MCF 10A (cell line): ENCODE results near the gene TTC33. TPM values are rescaled to one million over a fixed set of nuclear protein-coding genes. Genes with fewer than 3 reads are reported as not detected.

Experiments used
- BruUV-seq: library from RNA; stranded (reverse); fragments of 400-500 nt; replicated peaks from 2 replicates; lab custom pipeline; 2021; lab: Mats Ljungman, UMichigan
- CTCF ChIA-PET: fragments of 300-600 bp; sonication (Branson Sonifier 250); formaldehyde crosslinking; extraction: SDS; loops from one replicate; lab custom pipeline; 2021; ENCODE audit warnings: antibody characterized with exemption, inconsistent platforms; lab: Yijun Ruan, JAX
- POLR2A ChIA-PET: fragments of 300-600, 350-650 bp; sonication (Branson Sonifier 250); formaldehyde crosslinking; extraction: SDS; loops from one replicate; lab custom pipeline; 2020; ENCODE audit warnings: antibody characterized with exemption, inconsistent platforms; lab: Yijun Ruan, JAX
- DNase-seq: peaks from one replicate; pipeline ENCODE4 v3.0.0-alpha.2; 2018; ENCODE audit not compliant: unreplicated experiment
- H3K27ac Mint-ChIP-seq: one replicate; pipeline ENCODE4 v1.8.0; 2022; ENCODE audit warnings: mild to moderate bottlenecking, low read depth, mixed read lengths; ENCODE audit not compliant: unreplicated experiment
- H3K27me3 Mint-ChIP-seq: one replicate; pipeline ENCODE4 v1.8.0; 2022; ENCODE audit warnings: mixed read lengths; ENCODE audit not compliant: insufficient read depth, unreplicated experiment
- H3K36me3 Mint-ChIP-seq: one replicate; pipeline ENCODE4 v1.8.0; 2022; ENCODE audit warnings: mild to moderate bottlenecking, moderate library complexity, mixed read lengths; ENCODE audit not compliant: insufficient read depth, unreplicated experiment
- H3K4me1 Mint-ChIP-seq: one replicate; pipeline ENCODE4 v1.8.0; 2022; ENCODE audit warnings: mixed read lengths; ENCODE audit not compliant: insufficient read depth, unreplicated experiment
- H3K4me3 Mint-ChIP-seq: one replicate; pipeline ENCODE4 v1.8.0; 2022; ENCODE audit warnings: mild to moderate bottlenecking, moderate library complexity, mixed read lengths; ENCODE audit not compliant: unreplicated experiment
- H3K9me3 Mint-ChIP-seq: one replicate; pipeline ENCODE4 v1.8.0; 2022; ENCODE audit warnings: mixed read lengths; ENCODE audit not compliant: unreplicated experiment
- intact Hi-C: fragments of 100-400 bp; cut with micrococcal nuclease; formaldehyde crosslinking; loops from 2 replicates; pipeline ENCODE4 v1.14.1; 2022
- total RNA-seq: library from RNA; stranded (reverse); gene quantifications from 2 replicates; pipeline ENCODE4 v1.2.3, GENCODE V29; 2022
- TF ChIP-seq, protein P1 (sequence below): fragments of 200-600 bp; IDR thresholded peaks from one replicate; pipeline ENCODE4 v1.8.0; 2022; ENCODE audit warnings: antibody characterized with exemption, mild to moderate bottlenecking; ENCODE audit not compliant: unreplicated experiment

Gene TTC33
- total RNA-seq, 1 experiment from 2014 or later: 13.3 TPM

DNA sequence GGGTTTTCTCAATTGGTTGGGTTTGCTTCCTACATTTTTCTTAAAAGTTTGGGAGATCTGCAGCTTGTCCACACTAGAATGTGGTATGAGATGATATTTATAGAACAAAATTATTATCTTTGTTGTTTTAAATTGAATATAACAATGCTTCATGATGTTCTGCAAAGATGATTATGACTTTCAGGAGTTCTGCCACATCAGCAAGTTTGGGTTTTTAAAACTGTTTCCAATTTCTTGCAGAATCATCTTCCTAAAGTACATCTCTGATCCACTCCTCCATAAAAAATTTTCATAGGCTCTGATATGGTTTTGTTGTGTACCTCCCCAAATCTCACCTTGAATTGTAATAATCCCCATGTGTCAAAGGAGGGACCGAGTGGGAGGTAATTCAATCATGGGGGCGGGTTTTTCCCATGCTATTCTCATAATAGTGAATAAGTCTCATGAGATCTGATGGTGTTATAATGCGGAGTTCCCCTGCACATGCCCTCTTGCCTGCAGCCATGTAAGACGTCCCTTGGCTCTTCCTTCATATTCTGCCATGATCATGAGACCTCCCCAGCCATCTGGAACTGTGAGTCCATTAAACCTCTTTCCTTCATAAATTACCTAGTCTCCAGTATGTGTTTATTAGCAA, 195.2 kb downstream of the TTC33 start:
- peaks cover 6% of the 10 kb centered on the region for H3K4me1 Mint-ChIP-seq
- H3K36me3 Mint-ChIP-seq: peaks cover 5% of the 10 kb centered on the region
- TF ChIP-seq, protein P1, sequence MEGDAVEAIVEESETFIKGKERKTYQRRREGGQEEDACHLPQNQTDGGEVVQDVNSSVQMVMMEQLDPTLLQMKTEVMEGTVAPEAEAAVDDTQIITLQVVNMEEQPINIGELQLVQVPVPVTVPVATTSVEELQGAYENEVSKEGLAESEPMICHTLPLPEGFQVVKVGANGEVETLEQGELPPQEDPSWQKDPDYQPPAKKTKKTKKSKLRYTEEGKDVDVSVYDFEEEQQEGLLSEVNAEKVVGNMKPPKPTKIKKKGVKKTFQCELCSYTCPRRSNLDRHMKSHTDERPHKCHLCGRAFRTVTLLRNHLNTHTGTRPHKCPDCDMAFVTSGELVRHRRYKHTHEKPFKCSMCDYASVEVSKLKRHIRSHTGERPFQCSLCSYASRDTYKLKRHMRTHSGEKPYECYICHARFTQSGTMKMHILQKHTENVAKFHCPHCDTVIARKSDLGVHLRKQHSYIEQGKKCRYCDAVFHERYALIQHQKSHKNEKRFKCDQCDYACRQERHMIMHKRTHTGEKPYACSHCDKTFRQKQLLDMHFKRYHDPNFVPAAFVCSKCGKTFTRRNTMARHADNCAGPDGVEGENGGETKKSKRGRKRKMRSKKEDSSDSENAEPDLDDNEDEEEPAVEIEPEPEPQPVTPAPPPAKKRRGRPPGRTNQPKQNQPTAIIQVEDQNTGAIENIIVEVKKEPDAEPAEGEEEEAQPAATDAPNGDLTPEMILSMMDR: no peak
- intact Hi-C loops: no loop called here
- no TSS peak for BruUV-seq
- H3K27ac Mint-ChIP-seq: no peak overlapping the region
- H3K4me3 Mint-ChIP-seq: no peak overlapping the region
- DNase-seq: no peak
- ChIA-PET POLR2A (no interaction called here), CTCF (no interaction called here)
- H3K27me3 Mint-ChIP-seq: no peaks in the 10 kb centered on the region
- no peaks in the 10 kb centered on the region for H3K9me3 Mint-ChIP-seq

DNA sequence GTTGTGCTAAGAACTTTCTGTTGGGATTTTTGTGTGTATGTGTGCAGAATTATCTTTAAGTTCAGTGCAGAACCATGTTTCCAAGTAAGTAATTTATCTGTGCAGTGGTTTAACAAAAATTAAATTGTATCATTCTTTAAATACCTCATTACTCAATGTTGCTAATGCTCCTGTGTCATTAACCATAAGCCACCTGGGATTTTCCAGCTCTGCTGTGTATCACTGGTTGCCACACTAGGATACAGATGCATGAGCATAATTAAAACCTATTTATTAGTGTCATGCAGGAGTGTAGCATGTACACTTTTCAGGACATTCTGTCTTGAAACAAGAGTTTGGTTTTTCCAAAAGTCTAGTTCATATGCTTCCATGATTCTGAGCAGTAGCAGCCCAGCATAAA, 196.5 kb downstream of the TTC33 start:
- ChIA-PET CTCF (no interaction called here), POLR2A (interaction anchor here (0.8 kb wide), 1 partner anchor 9 kb away, joined by 3 read pairs; no protein-coding TSS in a partner anchor)
- Mint-ChIP-seq H3K27me3 (no peaks in the 10 kb centered on the region), H3K9me3 (no peaks in the 10 kb centered on the region), H3K4me1 (peaks cover 6% of the 10 kb centered on the region), H3K36me3 (peaks cover 5% of the 10 kb centered on the region), H3K4me3 (no peak overlapping the region), H3K27ac (no peak overlapping the region)
- no peak for DNase-seq
- intact Hi-C loops: loop anchor here (10.0 kb wide), 1 partner anchor 175 kb away; no protein-coding TSS in a partner anchor
- TF ChIP-seq, protein P1: no peak
- BruUV-seq: no TSS peak

DNA sequence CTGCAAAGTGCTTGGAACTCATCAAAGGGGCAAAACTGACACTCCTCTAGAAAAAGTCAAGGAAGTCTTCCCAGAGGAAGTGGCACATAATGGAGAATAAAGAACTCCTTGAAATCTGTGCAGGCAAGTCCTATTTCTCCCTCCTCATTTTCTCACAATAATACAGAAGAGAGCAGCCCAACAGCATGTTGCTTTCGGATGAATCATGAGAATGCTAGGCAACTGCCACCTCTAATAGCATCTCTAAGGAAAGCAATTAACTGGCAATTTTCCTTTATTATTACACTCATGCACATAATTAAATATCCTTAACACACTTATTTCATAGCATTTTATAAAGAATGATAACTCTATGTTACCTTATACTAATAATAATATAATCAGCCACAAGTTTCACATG, 198.3 kb downstream of the TTC33 start:
- Mint-ChIP-seq H3K9me3 (no peaks in the 10 kb centered on the region), H3K36me3 (peaks cover 5% of the 10 kb centered on the region), H3K4me3 (no peak overlapping the region), H3K27ac (no peak overlapping the region), H3K27me3 (no peaks in the 10 kb centered on the region), H3K4me1 (peaks cover 16% of the 10 kb centered on the region)
- no TSS peak for BruUV-seq
- TF ChIP-seq, protein P1: no peak
- ChIA-PET POLR2A (no interaction called here), CTCF (no interaction called here)
- no peak for DNase-seq
- intact Hi-C loops: loop anchor here (10.0 kb wide), 1 partner anchor 173 kb away; no protein-coding TSS in a partner anchor

DNA sequence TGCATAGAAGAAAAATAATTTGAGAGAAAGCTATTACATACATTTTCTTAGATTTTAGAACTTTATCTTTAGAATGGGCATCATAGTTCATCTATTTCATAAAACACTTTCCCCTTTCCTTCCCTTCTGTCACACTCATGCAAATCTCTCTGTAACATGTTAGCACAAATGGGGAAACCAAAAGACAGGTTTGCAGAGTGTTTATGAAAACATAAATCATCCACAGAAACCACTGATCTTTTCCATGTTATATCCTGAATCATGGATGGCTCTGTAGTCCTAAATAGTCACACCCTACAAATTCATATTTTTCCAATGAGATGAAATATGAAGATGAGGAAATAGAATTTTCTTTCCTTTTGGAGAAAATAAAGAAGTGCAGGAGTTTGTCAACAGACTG, 198.9 kb downstream of the TTC33 start:
- H3K4me3 Mint-ChIP-seq: no peak overlapping the region
- TF ChIP-seq, protein P1: no peak
- POLR2A ChIA-PET: no interaction called here
- H3K4me1 Mint-ChIP-seq: peaks cover 23% of the 10 kb centered on the region
- H3K27me3 Mint-ChIP-seq: no peaks in the 10 kb centered on the region
- H3K9me3 Mint-ChIP-seq: no peaks in the 10 kb centered on the region
- no peak for DNase-seq
- intact Hi-C loops: loop anchor here (10.0 kb wide), 1 partner anchor 172 kb away; no protein-coding TSS in a partner anchor
- H3K27ac Mint-ChIP-seq: no peak overlapping the region
- CTCF ChIA-PET: no interaction called here
- no TSS peak for BruUV-seq
- H3K36me3 Mint-ChIP-seq: peaks cover 5% of the 10 kb centered on the region
